ENCODE results near the gene GOLGA6A. TPM values are rescaled to one million over a fixed set of nuclear protein-coding genes. Genes with fewer than 3 reads are reported as not detected.

GOLGA6A gene
- total RNA-seq, 1 experiment from 2014 or later: not detected

- Histone ChIP-seq H2AFZ (ENCODE audit: low read length) (no peak overlapping the region), H3K9me3 (ENCODE audit: low read length) (no peaks in the 10 kb centered on the region), H3K9me2 (replicated peaks; ENCODE audit: low read length) (no peaks in the 10 kb centered on the region), H3K4me1 (ENCODE audit: insufficient read depth, low read length) (peaks cover 8% of the 10 kb centered on the region; the same call in 1 of the 2 replicates), H3K27ac (ENCODE audit: low read length) (no peak overlapping the region), H3K4me2 (ENCODE audit: low read length) (no peak overlapping the region), H3K9ac (ENCODE audit: low read length) (no peak overlapping the region), H3K79me2 (ENCODE audit: low read length) (no peaks in the 10 kb centered on the region), H3K4me3 (ENCODE audit: low read length) (no peak overlapping the region), H3F3A (ENCODE audit: low read length, unreplicated experiment) (no peaks in the 10 kb centered on the region), H3K36me3 (ENCODE audit: low read depth, low read length) (no peaks in the 10 kb centered on the region), H4K20me1 (ENCODE audit: low read length) (no peaks in the 10 kb centered on the region), H3K27me3 (ENCODE audit: low read length) (no peaks in the 10 kb centered on the region)
- ChIA-PET CTCF (interaction anchor here (0.6 kb wide), 1 partner anchor 78 kb away, joined by 6 read pairs; no protein-coding TSS in a partner anchor), POLR2A (ENCODE audit: unreplicated experiment) (no interaction called here)
- no TSS peak for BruUV-seq (replicated peaks)
- no peak for DNase-seq
- no peak for ATAC-seq
- intact Hi-C loops (cut with micrococcal nuclease): no loop called here
- TF ChIP-seq CTCF (conservative IDR thresholded peaks at IDR 0.05; ENCODE audit: low read depth, low read length): no peak
- no peak for TF ChIP-seq EZH2phosphoT487 (IDR thresholded peaks at IDR 0.05; ENCODE audit: borderline replicate concordance, low read length)
- TF ChIP-seq EZH2 (IDR thresholded peaks at IDR 0.05; ENCODE audit: low read length, unreplicated experiment): no peak
Measured at GRCh38 chr15:74043425-74044266, 38.7 kb downstream of the GOLGA6A start.

- ATAC-seq (no peak), DNase-seq (no peak)
- Histone ChIP-seq H3K27me3 (ENCODE audit: low read length) (no peaks in the 10 kb centered on the region), H3K36me3 (ENCODE audit: low read depth, low read length) (no peaks in the 10 kb centered on the region), H2AFZ (ENCODE audit: low read length) (no peak overlapping the region), H3K9ac (ENCODE audit: low read length) (no peak overlapping the region), H3K4me1 (ENCODE audit: insufficient read depth, low read length) (peaks cover 8% of the 10 kb centered on the region; the same call in 1 of the 2 replicates), H3K9me3 (ENCODE audit: low read length) (no peaks in the 10 kb centered on the region), H3K9me2 (replicated peaks; ENCODE audit: low read length) (no peaks in the 10 kb centered on the region), H3K4me3 (ENCODE audit: low read length) (no peak overlapping the region), H4K20me1 (ENCODE audit: low read length) (no peaks in the 10 kb centered on the region), H3K27ac (ENCODE audit: low read length) (no peak overlapping the region), H3K79me2 (ENCODE audit: low read length) (no peaks in the 10 kb centered on the region), H3K4me2 (ENCODE audit: low read length) (no peak overlapping the region), H3F3A (ENCODE audit: low read length, unreplicated experiment) (no peaks in the 10 kb centered on the region)
- ChIA-PET POLR2A (ENCODE audit: unreplicated experiment) (no interaction called here), CTCF (interaction anchor here (0.6 kb wide), 1 partner anchor 77 kb away, joined by 6 read pairs; no protein-coding TSS in a partner anchor)
- TF ChIP-seq EZH2phosphoT487 (IDR thresholded peaks at IDR 0.05; ENCODE audit: borderline replicate concordance, low read length): no peak
- no peak for TF ChIP-seq CTCF (conservative IDR thresholded peaks at IDR 0.05; ENCODE audit: low read depth, low read length)
- no peak for TF ChIP-seq EZH2 (IDR thresholded peaks at IDR 0.05; ENCODE audit: low read length, unreplicated experiment)
- intact Hi-C loops (cut with micrococcal nuclease): no loop called here
- BruUV-seq (replicated peaks): no TSS peak
Measured at GRCh38 chr15:74042603-74043424, 39.5 kb downstream of the GOLGA6A start.
